NOMO-1 treated with DMSO at 0.1 percent for 48 hours (cell line): Measurements from ENCODE around the gene THUMPD1.
"Not testable (repeated sequence)": the region's sequence is repeated elsewhere in the genome, so short reads cannot be mapped to it uniquely, and the experiment has no call there.

Experiments
- DNase-seq: peaks from one replicate; lab custom pipeline; 2025; ENCODE audit not compliant: unreplicated experiment; lab: John Stamatoyannopoulos, UW

The THUMPD1 gene

GRCh38 chr16:20749474-20749873 lies 7.9 kb upstream of the THUMPD1 start:
- DNase-seq = no peak

GRCh38 chr16:20747030-20747816 lies 5.6 kb upstream of the THUMPD1 start:
- DNase-seq = peak; percentile 91

GRCh38 chr16:20746461-20746860 lies 4.8 kb upstream of the THUMPD1 start:
- no peak for DNase-seq

- DNase-seq = peak; percentile 65
These were observed 3.4 kb upstream of the THUMPD1 start for GRCh38 chr16:20744922-20745440.

- DNase-seq = no peak
These were observed 2.0 kb upstream of the THUMPD1 start for GRCh38 chr16:20743591-20743990.

GRCh38 chr16:20740901-20741521 lies 607 bp downstream of the THUMPD1 start:
- DNase-seq = peak; percentile 70

GRCh38 chr16:20740007-20740883 lies 1.4 kb downstream of the THUMPD1 start:
- peak; percentile 44 for DNase-seq

GRCh38 chr16:20735490-20735889 lies 6.1 kb downstream of the THUMPD1 start:
- no peak for DNase-seq

GRCh38 chr16:20734782-20735181 lies 6.8 kb downstream of the THUMPD1 start:
- no peak for DNase-seq

GRCh38 chr16:20734056-20734455 lies 7.6 kb downstream of the THUMPD1 start:
- DNase-seq = no peak

- DNase-seq = no peak
These were observed 12.5 kb downstream of the THUMPD1 start for GRCh38 chr16:20729141-20729540.

- DNase-seq = no peak
These were observed 14.4 kb downstream of the THUMPD1 start for GRCh38 chr16:20727181-20727580.

- no peak for DNase-seq
These were observed 15.0 kb downstream of the THUMPD1 start for GRCh38 chr16:20726661-20727060.

GRCh38 chr16:20720251-20720650 lies 21.4 kb downstream of the THUMPD1 start:
- no peak for DNase-seq

- not testable (repeated sequence) for DNase-seq
These were observed 23.9 kb downstream of the THUMPD1 start for GRCh38 chr16:20717718-20718117.

GRCh38 chr16:20711277-20711911 lies 30.2 kb downstream of the THUMPD1 start:
- no peak for DNase-seq

- peak; percentile 0 for DNase-seq
These were observed 33.5 kb downstream of the THUMPD1 start for GRCh38 chr16:20708129-20708528.

GRCh38 chr16:20707461-20707860 lies 34.2 kb downstream of the THUMPD1 start:
- no peak for DNase-seq

- DNase-seq = not testable (repeated sequence)
These were observed 35.6 kb downstream of the THUMPD1 start for GRCh38 chr16:20705972-20706371.

GRCh38 chr16:20704281-20704680 lies 37.3 kb downstream of the THUMPD1 start:
- DNase-seq = no peak

GRCh38 chr16:20701692-20702091 lies 39.9 kb downstream of the THUMPD1 start:
- DNase-seq = not testable (repeated sequence)
